Measurements from ENCODE around the gene QRFPR.
"Not testable (repeated sequence)": the region's sequence is repeated elsewhere in the genome, so short reads cannot be mapped to it uniquely, and the experiment has no call there.

Gene QRFPR

GRCh38 chr4:121339307-121339706 is 41.5 kb downstream of the QRFPR start:
- no peak for DNase-seq

DNA sequence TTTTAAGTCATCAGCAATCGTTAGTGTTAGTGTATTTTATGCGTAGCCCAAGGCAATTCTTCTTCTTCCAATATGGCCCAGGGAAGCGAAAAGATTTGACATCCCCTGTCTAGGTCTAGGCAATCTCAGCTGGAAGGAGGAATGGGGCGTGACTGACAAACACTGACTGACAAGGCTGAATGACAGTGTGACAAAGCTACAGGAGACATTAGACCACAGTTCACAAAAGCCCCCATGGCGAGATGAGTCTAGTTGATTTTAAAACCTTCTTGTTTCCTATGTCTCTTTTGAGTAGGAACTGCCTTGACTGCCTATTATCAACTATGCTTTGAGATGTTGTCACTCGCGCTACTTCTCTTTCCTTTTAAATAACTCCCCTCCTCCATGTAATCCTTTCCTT is 42.3 kb downstream of the QRFPR start:
- no peak for DNase-seq

GRCh38 chr4:121336706-121337105 is 44.1 kb downstream of the QRFPR start:
- no peak for DNase-seq

- DNase-seq: no peak
These were observed 50.6 kb downstream of the QRFPR start for GRCh38 chr4:121330180-121330665.

- DNase-seq: no peak
These were observed 54.2 kb downstream of the QRFPR start for GRCh38 chr4:121326597-121326996.

GRCh38 chr4:121324331-121324730 is 56.5 kb downstream of the QRFPR start:
- no peak for DNase-seq

GRCh38 chr4:121321466-121321865 is 59.4 kb downstream of the QRFPR start:
- no peak for DNase-seq

DNA sequence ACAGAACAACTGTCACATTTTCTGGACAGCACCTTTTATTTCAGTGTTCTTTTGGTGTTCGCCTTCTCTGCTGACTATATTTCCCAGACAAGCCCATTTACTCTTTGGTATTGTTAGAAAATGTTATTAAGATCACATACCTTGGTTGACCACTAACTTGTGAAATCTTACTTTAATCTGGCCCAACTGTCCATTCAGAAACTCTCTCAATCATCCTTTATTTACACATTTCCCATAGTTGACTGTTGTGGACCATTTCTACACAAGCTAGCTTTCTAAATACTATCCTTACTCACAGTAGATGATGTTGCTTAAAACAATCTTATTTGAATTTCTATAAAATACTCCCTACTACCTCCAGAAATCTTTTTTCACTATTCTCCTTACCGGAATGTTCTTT is 64.7 kb downstream of the QRFPR start:
- DNase-seq: no peak

GRCh38 chr4:121313430-121313829 is 67.4 kb downstream of the QRFPR start:
- not testable (repeated sequence) for DNase-seq

GRCh38 chr4:121308828-121309227 is 72.0 kb downstream of the QRFPR start:
- no peak for DNase-seq

DNA sequence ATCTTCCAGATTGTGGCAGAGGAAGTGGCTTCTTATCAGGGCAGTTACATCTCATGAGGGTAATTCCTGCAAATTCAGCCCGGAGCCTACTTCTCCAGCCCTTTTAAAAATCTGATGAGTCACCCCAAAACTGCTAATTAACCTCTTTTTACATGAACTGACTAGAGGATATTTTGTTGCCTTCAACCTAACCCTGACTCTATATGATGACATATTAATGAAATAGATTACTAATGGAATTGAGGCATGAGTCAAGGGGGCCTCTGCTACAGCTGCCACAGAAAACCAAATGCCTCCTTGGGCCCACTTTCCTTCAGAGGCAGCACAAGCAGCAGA is 72.5 kb downstream of the QRFPR start:
- DNase-seq: no peak

- DNase-seq: peak; percentile 72
These were observed 73.1 kb downstream of the QRFPR start for GRCh38 chr4:121307445-121308327.

- no peak for DNase-seq
These were observed 73.9 kb downstream of the QRFPR start for GRCh38 chr4:121306931-121307330.

DNA sequence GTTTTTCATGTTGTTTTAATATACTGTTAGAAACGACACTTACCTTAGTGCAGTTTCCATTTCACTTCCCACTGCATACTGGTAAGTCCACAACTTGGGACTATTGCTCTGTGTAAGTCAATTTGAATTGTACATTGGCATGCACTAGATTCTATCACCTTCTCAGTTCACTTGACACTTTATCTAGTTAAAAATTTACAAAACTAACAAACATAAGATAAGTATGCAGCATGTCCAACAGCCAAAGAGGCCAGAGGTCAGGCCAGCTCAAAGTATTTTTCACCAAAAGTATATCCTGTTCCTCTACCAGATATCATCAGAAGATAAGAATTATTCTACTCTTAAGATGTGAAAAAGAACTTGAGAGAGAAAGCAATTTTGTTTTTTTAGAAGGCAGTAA is 75.9 kb downstream of the QRFPR start:
- no peak for DNase-seq

GRCh38 chr4:121299367-121299766 is 81.5 kb downstream of the QRFPR start:
- DNase-seq: no peak

DNA sequence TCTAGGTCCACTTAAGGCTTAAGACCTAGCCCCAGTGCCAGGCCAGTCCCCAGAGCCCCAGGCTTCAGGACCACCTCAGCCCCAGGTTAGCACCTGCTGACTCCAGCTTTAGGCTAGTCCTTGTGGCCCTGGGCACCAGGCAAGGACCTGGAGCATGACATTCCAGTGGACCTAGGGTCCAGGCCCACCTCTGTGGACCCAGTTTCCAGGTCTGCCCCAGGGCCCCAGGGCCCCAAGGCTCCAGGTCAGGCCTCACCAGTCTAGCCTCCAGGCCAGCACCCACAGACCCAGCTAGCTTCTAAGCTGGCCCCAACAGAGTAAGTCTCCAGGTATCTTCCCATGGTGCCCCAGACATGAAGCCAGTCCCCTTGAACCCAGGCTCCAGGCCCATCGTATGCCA is 97.5 kb downstream of the QRFPR start:
- no peak for DNase-seq

DNA sequence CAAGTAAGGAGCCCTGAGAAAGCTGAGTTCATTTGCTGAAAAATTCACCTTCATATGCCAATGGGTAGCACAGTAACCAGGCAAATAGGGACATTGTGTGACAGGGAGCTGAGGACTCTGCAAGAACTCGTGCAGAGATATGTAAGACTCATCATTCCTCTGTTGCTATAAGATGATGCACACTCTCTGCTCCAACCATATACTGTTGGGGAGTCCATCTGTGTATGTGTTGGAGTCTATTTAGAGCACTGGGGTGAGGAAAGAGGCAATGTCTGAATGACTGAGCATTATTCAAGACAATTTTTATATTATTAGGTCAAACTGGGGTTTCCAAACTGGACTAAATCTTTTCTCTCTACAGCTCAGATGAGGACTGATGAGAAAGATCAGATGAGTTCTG is 100.4 kb downstream of the QRFPR start:
- no peak for DNase-seq

- no peak for DNase-seq
These were observed 101.9 kb downstream of the QRFPR start for GRCh38 chr4:121278811-121279368.
